K562 (cell line): Measurements from ENCODE around the gene DUSP10. TPM values are rescaled to one million over a fixed set of nuclear protein-coding genes. Genes with fewer than 3 reads are reported as not detected.

ENCODE experiments used
- CHD2 ChIP-seq: IDR thresholded peaks from 2 replicates; pipeline ENCODE4 v1.6.1; 2011; ENCODE audit warnings: low read depth, low read length
- FOXA3 ChIP-seq, 2 experiments: fragments of 450-650 bp in 1 of 2; sonication (generic) in 1 of 2; formaldehyde crosslinking; IDR thresholded peaks in 1 of 2; conservative IDR thresholded peaks in 1 of 2; 2 replicates each; pipeline versions ENCODE4 v1.4.0 to v1.8.0; 2020 to 2022; ENCODE audit warnings: mild to moderate bottlenecking in 2 of 2, missing genetic modification reagents in 1 of 2
- NCOR1 ChIP-seq: fragments of 450-650 bp; IDR thresholded peaks from 2 replicates; pipeline ENCODE4 v1.6.1; 2016; ENCODE audit warnings: mild to moderate bottlenecking, moderate library complexity
- NR2C1 ChIP-seq, 2 experiments: fragments of 450-650 bp; IDR thresholded peaks; 2 replicates each; pipeline ENCODE4 v1.6.1; 2017; ENCODE audit warnings: mild to moderate bottlenecking in 2 of 2, antibody characterized with exemption in 1 of 2, inconsistent platforms in 1 of 2, missing compliant biosample characterization in 1 of 2, missing genetic modification characterization in 1 of 2
- POLR3A ChIP-seq: IDR thresholded peaks from 2 replicates; pipeline ENCODE4 v1.6.1; 2011; ENCODE audit warnings: borderline replicate concordance, mild to moderate bottlenecking, moderate library complexity; ENCODE audit not compliant: insufficient read length, insufficient read depth; ENCODE audit errors: extremely low read depth
- RNF2 ChIP-seq: sonication (generic); IDR thresholded peaks from 2 replicates; pipeline ENCODE4 v1.6.1; 2016
- XRCC5 ChIP-seq: fragments of 200-400 bp; formaldehyde crosslinking; IDR thresholded peaks from 2 replicates; pipeline ENCODE4 v1.6.1; 2017; ENCODE audit warnings: low read depth, mild to moderate bottlenecking, low read length
- ZFP1 ChIP-seq: fragments of 450-650 bp; formaldehyde crosslinking; IDR thresholded peaks from 2 replicates; pipeline ENCODE4 v1.4.0; 2020; ENCODE audit warnings: mild to moderate bottlenecking, mixed read lengths
- ZNF124 ChIP-seq: sonication (generic); formaldehyde crosslinking; IDR thresholded peaks from 2 replicates; pipeline ENCODE4 v1.8.1; 2022; ENCODE audit warnings: missing genetic modification reagents
- ZNF23 ChIP-seq: fragments of 250-450 bp; sonication (Bioruptor Pico); IDR thresholded peaks from 2 replicates; pipeline ENCODE4 v1.4.0; 2020; ENCODE audit warnings: mild to moderate bottlenecking
- ZNF780A ChIP-seq: fragments of 250-450 bp; sonication (Bioruptor Pico); IDR thresholded peaks from 2 replicates; pipeline ENCODE4 v1.5.0; 2021; ENCODE audit warnings: mild to moderate bottlenecking
- polyA plus RNA-seq, 8 experiments: library from polyadenylated mRNA; depleted of rRNA in 4 of 8; stranded (reverse) in 5 of 8; unstranded in 3 of 8; fragments of >200 nt; fragmentation: Nextera tagmentation in 2 of 8; fragmentation: Illumina TruSeq in 1 of 8; extraction: Ambion mirVana in 2 of 8; extraction: Trizol in 1 of 8; gene quantifications; 2 replicates each; pipeline versions ENCODE4 v1.2.1 to v1.2.3, GENCODE V29; 2011 to 2014; ENCODE audit warnings: inconsistent platforms in 1 of 8, missing spikeins in 1 of 8
- total RNA-seq, 7 experiments: library from RNA; depleted of rRNA in 6 of 7; stranded (reverse); fragments of >200 nt in 6 of 7; fragmentation: Illumina TruSeq in 2 of 7; extraction: Trizol in 2 of 7; gene quantifications; 2 replicates each; pipeline versions ENCODE4 v1.2.1 to v1.2.3, GENCODE V29; 2011 to 2021; ENCODE audit warnings: low replicate concordance in 1 of 7
- TF ChIP-seq, protein P1 (sequence below): sonication (generic); formaldehyde crosslinking; IDR thresholded peaks from 2 replicates; pipeline ENCODE4 v1.8.0; 2022; ENCODE audit warnings: mild to moderate bottlenecking, missing genetic modification reagents
- TF ChIP-seq, protein P2 (sequence below): fragments of 250-450 bp; sonication (Bioruptor Pico); IDR thresholded peaks from 2 replicates; pipeline ENCODE4 v1.8.0; 2022; ENCODE audit warnings: moderate library complexity, mild to moderate bottlenecking, inconsistent platforms
- TF ChIP-seq, protein P3 (sequence below): sonication (generic); formaldehyde crosslinking; IDR thresholded peaks from 2 replicates; pipeline ENCODE4 v1.8.0; 2023; ENCODE audit warnings: missing genetic modification reagents, mild to moderate bottlenecking, borderline replicate concordance

Gene DUSP10
- total and polyA plus RNA-seq, 9 of the 15 experiments (the other 6 are each of a cell fraction or from before 2014, with no cell fraction given): 1.7 to 8.3 (median 6.1) TPM

DNA sequence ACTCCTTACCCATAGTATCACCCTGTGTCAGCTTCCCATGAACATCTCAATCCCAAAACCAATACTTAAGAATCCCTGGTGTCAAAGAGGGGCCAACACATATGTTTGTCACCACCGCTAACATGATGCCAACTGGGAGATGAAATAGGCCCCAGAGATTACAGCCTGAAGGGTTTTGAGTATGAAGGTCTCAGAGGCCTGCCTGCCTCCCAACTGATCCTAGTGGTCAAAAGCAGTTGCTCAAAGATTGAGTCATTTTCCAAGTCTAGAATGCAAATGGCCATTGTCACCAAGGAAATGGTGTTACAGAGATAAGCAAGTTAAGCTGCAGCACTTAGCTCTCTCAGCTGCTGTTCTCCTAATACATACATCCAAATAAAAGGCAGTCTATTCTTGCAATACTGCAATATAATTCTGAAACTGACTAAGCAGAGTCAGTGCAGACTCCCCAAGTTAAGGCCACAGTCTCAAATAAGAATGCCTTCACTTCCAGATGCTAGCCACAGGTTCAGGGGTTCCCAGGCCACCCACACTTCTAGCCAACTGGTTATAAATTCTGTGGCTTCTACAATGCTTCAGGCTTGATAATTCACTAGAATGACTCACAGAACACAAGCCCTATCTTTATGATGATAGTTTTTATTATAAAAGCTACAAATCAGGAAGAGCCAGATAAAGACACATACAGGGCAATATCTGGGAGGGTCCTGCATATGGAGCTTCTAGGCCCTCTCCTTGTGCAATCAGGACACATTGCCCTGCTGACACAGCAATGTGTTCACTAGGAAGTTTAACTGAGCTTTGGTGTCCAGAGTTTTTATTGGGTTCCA lies 18.7 kb downstream of the DUSP10 start (continued):
- TF ChIP-seq, protein P1, sequence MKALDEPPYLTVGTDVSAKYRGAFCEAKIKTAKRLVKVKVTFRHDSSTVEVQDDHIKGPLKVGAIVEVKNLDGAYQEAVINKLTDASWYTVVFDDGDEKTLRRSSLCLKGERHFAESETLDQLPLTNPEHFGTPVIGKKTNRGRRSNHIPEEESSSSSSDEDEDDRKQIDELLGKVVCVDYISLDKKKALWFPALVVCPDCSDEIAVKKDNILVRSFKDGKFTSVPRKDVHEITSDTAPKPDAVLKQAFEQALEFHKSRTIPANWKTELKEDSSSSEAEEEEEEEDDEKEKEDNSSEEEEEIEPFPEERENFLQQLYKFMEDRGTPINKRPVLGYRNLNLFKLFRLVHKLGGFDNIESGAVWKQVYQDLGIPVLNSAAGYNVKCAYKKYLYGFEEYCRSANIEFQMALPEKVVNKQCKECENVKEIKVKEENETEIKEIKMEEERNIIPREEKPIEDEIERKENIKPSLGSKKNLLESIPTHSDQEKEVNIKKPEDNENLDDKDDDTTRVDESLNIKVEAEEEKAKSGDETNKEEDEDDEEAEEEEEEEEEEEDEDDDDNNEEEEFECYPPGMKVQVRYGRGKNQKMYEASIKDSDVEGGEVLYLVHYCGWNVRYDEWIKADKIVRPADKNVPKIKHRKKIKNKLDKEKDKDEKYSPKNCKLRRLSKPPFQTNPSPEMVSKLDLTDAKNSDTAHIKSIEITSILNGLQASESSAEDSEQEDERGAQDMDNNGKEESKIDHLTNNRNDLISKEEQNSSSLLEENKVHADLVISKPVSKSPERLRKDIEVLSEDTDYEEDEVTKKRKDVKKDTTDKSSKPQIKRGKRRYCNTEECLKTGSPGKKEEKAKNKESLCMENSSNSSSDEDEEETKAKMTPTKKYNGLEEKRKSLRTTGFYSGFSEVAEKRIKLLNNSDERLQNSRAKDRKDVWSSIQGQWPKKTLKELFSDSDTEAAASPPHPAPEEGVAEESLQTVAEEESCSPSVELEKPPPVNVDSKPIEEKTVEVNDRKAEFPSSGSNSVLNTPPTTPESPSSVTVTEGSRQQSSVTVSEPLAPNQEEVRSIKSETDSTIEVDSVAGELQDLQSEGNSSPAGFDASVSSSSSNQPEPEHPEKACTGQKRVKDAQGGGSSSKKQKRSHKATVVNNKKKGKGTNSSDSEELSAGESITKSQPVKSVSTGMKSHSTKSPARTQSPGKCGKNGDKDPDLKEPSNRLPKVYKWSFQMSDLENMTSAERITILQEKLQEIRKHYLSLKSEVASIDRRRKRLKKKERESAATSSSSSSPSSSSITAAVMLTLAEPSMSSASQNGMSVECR (CRISPR knock-in tag): 0 out of 2 replicates have a peak, but pooled peaks have one; percentile 22
- TF ChIP-seq NR2C1 (IDR thresholded peaks at IDR 0.05) (no peak), NR2C1 (tag; IDR thresholded peaks at IDR 0.05) (peak; percentile 12; the same call in 1 of the 2 replicates), XRCC5 (no peak), RNF2 (peak; percentile 62; the same call in 1 of the 2 replicates), ZNF780A (CRISPR knock-in tag) (no peak), CHD2 (no peak), ZNF23 (CRISPR knock-in tag) (no peak), ZFP1 (no peak), ZNF124 (CRISPR knock-in tag) (no peak), POLR3A (no peak), NCOR1 (no peak; the same call in 1 of the 2 replicates), FOXA3 (CRISPR knock-in tag; conservative IDR thresholded peaks at IDR 0.05 in 1 of 2, IDR thresholded peaks at IDR 0.05 in 1 of 2) (peak; percentile 27 to 42; a peak in 1 of 4 replicates)
- TF ChIP-seq, protein P2, sequence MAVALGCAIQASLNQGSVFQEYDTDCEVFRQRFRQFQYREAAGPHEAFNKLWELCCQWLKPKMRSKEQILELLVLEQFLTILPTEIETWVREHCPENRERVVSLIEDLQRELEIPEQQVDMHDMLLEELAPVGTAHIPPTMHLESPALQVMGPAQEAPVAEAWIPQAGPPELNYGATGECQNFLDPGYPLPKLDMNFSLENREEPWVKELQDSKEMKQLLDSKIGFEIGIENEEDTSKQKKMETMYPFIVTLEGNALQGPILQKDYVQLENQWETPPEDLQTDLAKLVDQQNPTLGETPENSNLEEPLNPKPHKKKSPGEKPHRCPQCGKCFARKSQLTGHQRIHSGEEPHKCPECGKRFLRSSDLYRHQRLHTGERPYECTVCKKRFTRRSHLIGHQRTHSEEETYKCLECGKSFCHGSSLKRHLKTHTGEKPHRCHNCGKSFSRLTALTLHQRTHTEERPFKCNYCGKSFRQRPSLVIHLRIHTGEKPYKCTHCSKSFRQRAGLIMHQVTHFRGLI (CRISPR knock-in tag): peak; percentile 62; the same call in 1 of the 2 replicates
- TF ChIP-seq, protein P3, sequence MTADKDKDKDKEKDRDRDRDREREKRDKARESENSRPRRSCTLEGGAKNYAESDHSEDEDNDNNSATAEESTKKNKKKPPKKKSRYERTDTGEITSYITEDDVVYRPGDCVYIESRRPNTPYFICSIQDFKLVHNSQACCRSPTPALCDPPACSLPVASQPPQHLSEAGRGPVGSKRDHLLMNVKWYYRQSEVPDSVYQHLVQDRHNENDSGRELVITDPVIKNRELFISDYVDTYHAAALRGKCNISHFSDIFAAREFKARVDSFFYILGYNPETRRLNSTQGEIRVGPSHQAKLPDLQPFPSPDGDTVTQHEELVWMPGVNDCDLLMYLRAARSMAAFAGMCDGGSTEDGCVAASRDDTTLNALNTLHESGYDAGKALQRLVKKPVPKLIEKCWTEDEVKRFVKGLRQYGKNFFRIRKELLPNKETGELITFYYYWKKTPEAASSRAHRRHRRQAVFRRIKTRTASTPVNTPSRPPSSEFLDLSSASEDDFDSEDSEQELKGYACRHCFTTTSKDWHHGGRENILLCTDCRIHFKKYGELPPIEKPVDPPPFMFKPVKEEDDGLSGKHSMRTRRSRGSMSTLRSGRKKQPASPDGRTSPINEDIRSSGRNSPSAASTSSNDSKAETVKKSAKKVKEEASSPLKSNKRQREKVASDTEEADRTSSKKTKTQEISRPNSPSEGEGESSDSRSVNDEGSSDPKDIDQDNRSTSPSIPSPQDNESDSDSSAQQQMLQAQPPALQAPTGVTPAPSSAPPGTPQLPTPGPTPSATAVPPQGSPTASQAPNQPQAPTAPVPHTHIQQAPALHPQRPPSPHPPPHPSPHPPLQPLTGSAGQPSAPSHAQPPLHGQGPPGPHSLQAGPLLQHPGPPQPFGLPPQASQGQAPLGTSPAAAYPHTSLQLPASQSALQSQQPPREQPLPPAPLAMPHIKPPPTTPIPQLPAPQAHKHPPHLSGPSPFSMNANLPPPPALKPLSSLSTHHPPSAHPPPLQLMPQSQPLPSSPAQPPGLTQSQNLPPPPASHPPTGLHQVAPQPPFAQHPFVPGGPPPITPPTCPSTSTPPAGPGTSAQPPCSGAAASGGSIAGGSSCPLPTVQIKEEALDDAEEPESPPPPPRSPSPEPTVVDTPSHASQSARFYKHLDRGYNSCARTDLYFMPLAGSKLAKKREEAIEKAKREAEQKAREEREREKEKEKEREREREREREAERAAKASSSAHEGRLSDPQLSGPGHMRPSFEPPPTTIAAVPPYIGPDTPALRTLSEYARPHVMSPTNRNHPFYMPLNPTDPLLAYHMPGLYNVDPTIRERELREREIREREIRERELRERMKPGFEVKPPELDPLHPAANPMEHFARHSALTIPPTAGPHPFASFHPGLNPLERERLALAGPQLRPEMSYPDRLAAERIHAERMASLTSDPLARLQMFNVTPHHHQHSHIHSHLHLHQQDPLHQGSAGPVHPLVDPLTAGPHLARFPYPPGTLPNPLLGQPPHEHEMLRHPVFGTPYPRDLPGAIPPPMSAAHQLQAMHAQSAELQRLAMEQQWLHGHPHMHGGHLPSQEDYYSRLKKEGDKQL (CRISPR knock-in tag): no peak
